CD14-positive monocyte (primary cell): ENCODE results near the gene DYNC2I2. TPM values are rescaled to one million over a fixed set of nuclear protein-coding genes. Genes with fewer than 3 reads are reported as not detected.

ENCODE experiments used
- DNase-seq, 3 donors: peaks; one replicate each; pipeline ENCODE4 v3.0.0-alpha.2; 2011 to 2022
- H2AFZ ChIP-seq: 2 replicates; pipeline ENCODE4 v1.6.0; 2012; ENCODE audit warnings: mild to moderate bottlenecking, low read depth, low read length, inconsistent platforms; ENCODE audit not compliant: insufficient read depth, poor library complexity, severe bottlenecking
- H3K27ac ChIP-seq, 2 donors: 1 replicate in 1 of 2; 2 replicates in 1 of 2; pipeline ENCODE4 v1.5.1; 2012 to 2013; ENCODE audit warnings: low read length in 2 of 2, control low read depth in 1 of 2, inconsistent platforms in 1 of 2, low read depth in 1 of 2, mild to moderate bottlenecking in 1 of 2
- H3K27me3 ChIP-seq, 2 donors: one replicate each; pipeline versions ENCODE4 v1.6.0 to v1.6.1; 2011 to 2013; ENCODE audit warnings: low read length in 2 of 2; ENCODE audit not compliant: control insufficient read depth in 2 of 2, insufficient read depth in 2 of 2
- H3K36me3 ChIP-seq, 2 donors: replicated peaks in 1 of 2; 1 replicate in 1 of 2; 2 replicates in 1 of 2; pipeline versions ENCODE4 v1.5.1 to v1.6.1; 2012 to 2013; ENCODE audit warnings: low read length in 2 of 2, control low read depth in 1 of 2, inconsistent platforms in 1 of 2, mild to moderate bottlenecking in 1 of 2; ENCODE audit not compliant: insufficient read depth in 2 of 2, control insufficient read depth in 1 of 2
- H3K4me1 ChIP-seq, 2 donors: 1 replicate in 1 of 2; 2 replicates in 1 of 2; pipeline versions ENCODE4 v1.5.1 to v1.6.1; 2012 to 2013; ENCODE audit warnings: low read length in 2 of 2, control low read depth in 1 of 2, inconsistent platforms in 1 of 2, mild to moderate bottlenecking in 1 of 2, moderate library complexity in 1 of 2; ENCODE audit not compliant: insufficient read depth in 2 of 2, control insufficient read depth in 1 of 2
- H3K4me2 ChIP-seq: replicated peaks from 2 replicates; pipeline ENCODE3; 2012; ENCODE audit warnings: low read length, moderate library complexity, mild to moderate bottlenecking; ENCODE audit not compliant: poor library complexity, severe bottlenecking; ENCODE audit errors: extremely low read depth
- H3K4me3 ChIP-seq, 3 experiments: fragments of 200-600 bp in 1 of 3; sonication (generic) in 1 of 3; replicated peaks in 1 of 3; 1 replicate in 2 of 3; 2 replicates in 1 of 3; pipeline ENCODE4 v1.5.1; 2011 to 2013; ENCODE audit warnings: low read length in 3 of 3, mild to moderate bottlenecking in 3 of 3, control low read depth in 2 of 3, low read depth in 2 of 3, inconsistent platforms in 1 of 3, moderate library complexity in 1 of 3
- H3K79me2 ChIP-seq: 2 replicates; pipeline ENCODE4 v1.6.0; 2012; ENCODE audit warnings: mild to moderate bottlenecking, control low read depth, inconsistent platforms, low read length, moderate library complexity; ENCODE audit not compliant: insufficient read depth
- H3K9ac ChIP-seq: 2 replicates; pipeline ENCODE4 v1.6.0; 2017; ENCODE audit warnings: low read length, mild to moderate bottlenecking; ENCODE audit not compliant: insufficient read depth, poor library complexity, severe bottlenecking
- H3K9me3 ChIP-seq, 2 donors: replicated peaks in 1 of 2; 1 replicate in 1 of 2; 2 replicates in 1 of 2; pipeline versions ENCODE4 v1.5.1 to v1.6.1; 2012 to 2013; ENCODE audit warnings: low read length in 2 of 2, control low read depth in 1 of 2; ENCODE audit not compliant: control insufficient read depth in 1 of 2, insufficient read depth in 1 of 2
- H4K20me1 ChIP-seq: 2 replicates; pipeline ENCODE4 v1.6.0; 2012; ENCODE audit warnings: mild to moderate bottlenecking, low read length, control low read depth, moderate library complexity; ENCODE audit not compliant: insufficient read depth
- H3K27ac Mint-ChIP-seq, 7 donors: one replicate each; pipeline ENCODE4 v1.8.0; 2020; ENCODE audit warnings: mild to moderate bottlenecking in 7 of 7, mixed read lengths in 7 of 7, moderate library complexity in 6 of 7, inconsistent platforms in 2 of 7
- H3K27me3 Mint-ChIP-seq, 3 donors: one replicate each; pipeline ENCODE4 v1.8.0; 2021 to 2022; ENCODE audit warnings: low read depth in 3 of 3, mild to moderate bottlenecking in 3 of 3, mixed read lengths in 3 of 3, moderate library complexity in 3 of 3, inconsistent platforms in 1 of 3
- H3K36me3 Mint-ChIP-seq, 2 donors: one replicate each; pipeline ENCODE4 v1.8.0; 2020; ENCODE audit warnings: mixed read lengths in 2 of 2, inconsistent platforms in 1 of 2, mild to moderate bottlenecking in 1 of 2
- H3K4me1 Mint-ChIP-seq: one replicate; pipeline ENCODE4 v1.8.0; 2020; ENCODE audit warnings: mild to moderate bottlenecking, mixed read lengths
- H3K4me3 Mint-ChIP-seq, 2 donors: one replicate each; pipeline ENCODE4 v1.8.0; 2020; ENCODE audit warnings: mild to moderate bottlenecking in 2 of 2, mixed read lengths in 2 of 2, moderate library complexity in 1 of 2
- H3K9me3 Mint-ChIP-seq, 7 donors: one replicate each; pipeline ENCODE4 v1.8.0; 2020 to 2022; ENCODE audit warnings: mixed read lengths in 7 of 7, mild to moderate bottlenecking in 6 of 7, moderate library complexity in 6 of 7, inconsistent platforms in 2 of 7
- WGBS: methylation state at CpG from one replicate; pipeline ENCODE4 v1.1.5; 2013; ENCODE audit warnings: missing lambda C conversion rate; ENCODE audit not compliant: insufficient coverage; 5-methylcytosine and 5-hydroxymethylcytosine counted together
- intact Hi-C, 2 donors: fragments of 100-400 bp; cut with micrococcal nuclease; formaldehyde crosslinking; loops; one replicate each; pipeline versions ENCODE4 v1.15.0 to v1.15.1; 2023
- polyA plus RNA-seq, 3 donors: library from polyadenylated mRNA; depleted of rRNA in 1 of 3; unstranded in 2 of 3; stranded (reverse) in 1 of 3; fragments of 300-500 nt in 2 of 3; fragments of >200 nt in 1 of 3; fragmentation: Illumina TruSeq in 2 of 3; gene quantifications; 1 replicate in 2 of 3; 2 replicates in 1 of 3; pipeline ENCODE4 v1.2.3, GENCODE V29; 2012 to 2021
- TF ChIP-seq, protein P1 (sequence below): fragments of 200-600 bp; IDR thresholded peaks from one replicate; pipeline ENCODE4 v1.8.0; 2022; ENCODE audit warnings: antibody characterized with exemption, mild to moderate bottlenecking

Gene DYNC2I2
- polyA plus RNA-seq, 3 donors = 1.5 to 2.1 (median 1.9) TPM

DNA sequence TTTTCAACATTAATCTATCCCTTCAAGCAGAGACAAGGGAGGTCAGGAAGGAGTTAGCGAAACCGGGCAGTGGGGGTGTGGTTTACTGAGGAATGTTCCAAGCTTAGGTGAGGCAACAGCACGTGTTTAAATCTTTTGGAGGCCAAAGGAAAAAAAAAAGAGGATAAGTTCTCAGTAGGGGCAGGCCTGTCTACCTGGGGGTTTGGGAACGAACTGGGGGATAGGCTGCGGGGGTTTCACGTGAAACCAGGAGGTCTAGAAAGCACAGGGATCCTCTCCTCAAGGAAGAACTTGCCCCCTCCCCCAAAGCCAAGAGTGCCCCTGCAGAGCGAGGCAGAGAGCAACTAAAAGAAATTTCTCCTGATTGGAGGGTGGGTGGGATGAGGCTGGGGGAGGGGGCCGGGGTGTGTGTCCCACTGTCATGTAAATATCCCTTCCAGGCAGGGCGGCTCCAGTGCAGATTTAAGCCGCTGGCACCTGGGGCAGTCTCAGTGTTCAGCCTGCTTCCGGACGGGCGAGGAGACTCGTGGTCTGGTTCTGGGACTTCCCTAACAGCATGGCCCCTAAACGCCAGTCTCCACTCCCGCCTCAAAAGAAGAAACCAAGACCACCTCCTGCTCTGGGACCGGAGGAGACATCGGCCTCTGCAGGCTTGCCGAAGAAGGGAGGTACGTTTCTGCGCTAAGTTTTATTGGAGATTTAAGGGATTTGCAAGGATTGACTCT, 26.9 kb upstream of the DYNC2I2 start:
- Mint-ChIP-seq H3K27me3 (peaks cover 0 to 3% (median 2%) of the 10 kb centered on the region in 3 donors), H3K27ac (peak overlapping the region; percentile 95 to 98 (median 97)), H3K9me3 (peaks cover 0 to 6% (median 3%) of the 10 kb centered on the region in 7 donors), H3K4me1 (peaks cover 49% of the 10 kb centered on the region), H3K36me3 (peaks cover 2 to 3% of the 10 kb centered on the region in 2 donors), H3K4me3 (peak overlapping the region; percentile 99 to 100)
- 0% methylated on average over 9 of the region's 21 CpGs for whole genome bisulfite sequencing
- Histone ChIP-seq H3K36me3 (no peaks in the 10 kb centered on the region), H3K4me3 (peak overlapping the region; percentile 84 to 100 (median 96)), H3K9me3 (peaks cover 0 to 3% of the 10 kb centered on the region in 2 donors), H4K20me1 (peaks cover 8% of the 10 kb centered on the region), H3K4me1 (peaks cover 48 to 54% of the 10 kb centered on the region in 2 donors), H3K9ac (peak overlapping the region; percentile 83), H3K27me3 (no peaks in the 10 kb centered on the region), H3K27ac (peak overlapping the region; percentile 83 to 97), H2AFZ (peak overlapping the region; percentile 91), H3K4me2 (peak overlapping the region; percentile 93), H3K79me2 (peaks cover 63% of the 10 kb centered on the region)
- peak; percentile 43 to 63 (median 56) for DNase-seq
- intact Hi-C loops = loop anchor here in 1 of 2 donors (2.0 kb wide), 1 partner anchor 27 kb away; the partner anchor contains the start of gene DYNC2I2
- TF ChIP-seq, protein P1, sequence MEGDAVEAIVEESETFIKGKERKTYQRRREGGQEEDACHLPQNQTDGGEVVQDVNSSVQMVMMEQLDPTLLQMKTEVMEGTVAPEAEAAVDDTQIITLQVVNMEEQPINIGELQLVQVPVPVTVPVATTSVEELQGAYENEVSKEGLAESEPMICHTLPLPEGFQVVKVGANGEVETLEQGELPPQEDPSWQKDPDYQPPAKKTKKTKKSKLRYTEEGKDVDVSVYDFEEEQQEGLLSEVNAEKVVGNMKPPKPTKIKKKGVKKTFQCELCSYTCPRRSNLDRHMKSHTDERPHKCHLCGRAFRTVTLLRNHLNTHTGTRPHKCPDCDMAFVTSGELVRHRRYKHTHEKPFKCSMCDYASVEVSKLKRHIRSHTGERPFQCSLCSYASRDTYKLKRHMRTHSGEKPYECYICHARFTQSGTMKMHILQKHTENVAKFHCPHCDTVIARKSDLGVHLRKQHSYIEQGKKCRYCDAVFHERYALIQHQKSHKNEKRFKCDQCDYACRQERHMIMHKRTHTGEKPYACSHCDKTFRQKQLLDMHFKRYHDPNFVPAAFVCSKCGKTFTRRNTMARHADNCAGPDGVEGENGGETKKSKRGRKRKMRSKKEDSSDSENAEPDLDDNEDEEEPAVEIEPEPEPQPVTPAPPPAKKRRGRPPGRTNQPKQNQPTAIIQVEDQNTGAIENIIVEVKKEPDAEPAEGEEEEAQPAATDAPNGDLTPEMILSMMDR = no peak

DNA sequence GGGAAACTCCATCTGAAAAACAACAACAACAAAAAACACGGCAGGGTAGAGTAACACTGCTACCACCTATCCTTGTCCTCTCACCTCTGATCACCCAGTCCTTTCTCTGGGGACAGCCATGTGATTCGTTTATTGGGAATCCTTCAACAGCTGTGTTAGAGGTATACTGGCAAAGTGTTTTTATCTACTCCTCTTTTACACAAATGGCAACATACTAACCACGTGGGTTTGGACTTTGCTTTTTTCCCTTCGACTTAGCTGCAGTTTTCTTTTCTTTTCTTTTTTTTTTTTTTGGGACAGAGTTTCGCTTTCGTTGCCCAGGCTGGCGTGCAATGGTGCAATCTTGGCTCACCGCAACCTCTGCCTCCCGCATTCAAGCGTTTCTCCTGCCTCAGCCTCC, 21.1 kb upstream of the DYNC2I2 start:
- no peaks in the 10 kb centered on the region for H3K27me3 ChIP-seq
- no peak overlapping the region for H3K4me3 ChIP-seq
- intact Hi-C loops = no loop called here
- H3K36me3 ChIP-seq = peaks cover 0 to 8% of the 10 kb centered on the region in 2 donors
- no peak overlapping the region for H3K9ac ChIP-seq
- no peak overlapping the region for H2AFZ ChIP-seq
- no peak overlapping the region for H3K4me2 ChIP-seq
- H3K4me1 ChIP-seq = peaks cover under 1 to 2% of the 10 kb centered on the region in 2 donors
- TF ChIP-seq, protein P1 = no peak
- H3K79me2 ChIP-seq = peaks cover 17% of the 10 kb centered on the region
- no peak overlapping the region for H3K27ac Mint-ChIP-seq
- H3K4me3 Mint-ChIP-seq = no peak overlapping the region
- WGBS = no CpG with 5 or more reads among the region's 10 CpGs
- H3K9me3 ChIP-seq = no peaks in the 10 kb centered on the region
- H4K20me1 ChIP-seq = peaks cover 8% of the 10 kb centered on the region
- no peaks in the 10 kb centered on the region for H3K27me3 Mint-ChIP-seq
- H3K27ac ChIP-seq = no peak overlapping the region
- no peaks in the 10 kb centered on the region for H3K9me3 Mint-ChIP-seq
- H3K36me3 Mint-ChIP-seq = peaks cover 3 to 24% of the 10 kb centered on the region in 2 donors
- no peaks in the 10 kb centered on the region for H3K4me1 Mint-ChIP-seq
- DNase-seq = no peak
